ENCODE data around the gene AURKAIP1.

DNA sequence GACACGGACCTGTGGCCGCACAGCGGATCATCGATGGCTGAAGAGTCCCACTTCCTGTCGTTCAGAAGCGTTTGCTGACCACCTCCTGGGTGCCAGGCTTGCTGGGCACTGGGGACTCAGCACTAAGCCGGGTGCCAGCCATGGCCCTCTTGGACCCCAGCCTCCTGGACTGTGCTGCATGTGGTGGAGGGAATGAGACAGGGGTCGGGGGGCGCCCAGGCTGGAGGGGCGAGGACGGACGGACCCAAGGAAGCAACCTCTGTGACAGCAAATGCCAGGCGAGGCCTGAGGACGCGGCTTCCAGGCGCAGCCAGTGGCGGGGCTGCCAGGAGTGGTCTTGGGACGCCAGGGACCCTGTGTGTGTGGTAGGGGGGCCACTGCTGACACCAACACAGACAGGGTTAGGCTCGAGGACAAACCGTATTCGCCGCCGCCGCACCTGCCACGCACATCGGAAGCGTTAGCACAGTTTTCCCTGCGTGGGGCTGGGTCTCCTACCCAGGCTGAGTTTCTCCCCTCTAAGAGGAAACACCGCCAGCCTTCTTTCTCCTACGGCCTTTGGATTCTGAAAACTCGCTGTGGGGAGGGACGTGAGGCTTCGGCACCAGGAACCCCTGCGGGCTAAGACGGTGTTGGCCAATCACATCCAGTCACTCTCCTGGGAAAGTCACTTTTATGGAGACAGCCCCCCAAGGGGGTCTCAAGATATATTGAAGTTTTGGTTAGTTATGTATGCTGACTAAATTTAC, 13.6 kb downstream of the AURKAIP1 start:
- TF ChIP-seq PPARA (CRISPR knock-in tag; IDR thresholded peaks at IDR 0.05; ENCODE audit: borderline replicate concordance) = no peak
- TF ChIP-seq, protein P1, sequence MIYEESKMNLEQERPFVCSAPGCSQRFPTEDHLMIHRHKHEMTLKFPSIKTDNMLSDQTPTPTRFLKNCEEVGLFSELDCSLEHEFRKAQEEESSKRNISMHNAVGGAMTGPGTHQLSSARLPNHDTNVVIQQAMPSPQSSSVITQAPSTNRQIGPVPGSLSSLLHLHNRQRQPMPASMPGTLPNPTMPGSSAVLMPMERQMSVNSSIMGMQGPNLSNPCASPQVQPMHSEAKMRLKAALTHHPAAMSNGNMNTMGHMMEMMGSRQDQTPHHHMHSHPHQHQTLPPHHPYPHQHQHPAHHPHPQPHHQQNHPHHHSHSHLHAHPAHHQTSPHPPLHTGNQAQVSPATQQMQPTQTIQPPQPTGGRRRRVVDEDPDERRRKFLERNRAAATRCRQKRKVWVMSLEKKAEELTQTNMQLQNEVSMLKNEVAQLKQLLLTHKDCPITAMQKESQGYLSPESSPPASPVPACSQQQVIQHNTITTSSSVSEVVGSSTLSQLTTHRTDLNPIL (CRISPR knock-in tag; IDR thresholded peaks at IDR 0.05; ENCODE audit: low read depth) = no peak

Measured in SK-N-SH treated with all-trans-retinoic acid at 6 μM for 48 hours (cell line).